SK-N-SH (cell line): ENCODE results near the gene PTGR3. TPM values are rescaled to one million over a fixed set of nuclear protein-coding genes. Genes with fewer than 3 reads are reported as not detected.

ENCODE experiments used
- CTCF ChIA-PET: fragments of 300-600, 350-600 bp; formaldehyde crosslinking; extraction: SDS; loops from one replicate; lab custom pipeline; 2021; lab: Yijun Ruan, JAX
- POLR2A ChIA-PET: fragments of 350-600 bp; sonication (Branson Sonifier 250); formaldehyde crosslinking; extraction: SDS; loops from one replicate; lab custom pipeline; 2020; ENCODE audit warnings: antibody characterized with exemption, inconsistent platforms; lab: Yijun Ruan, JAX
- DNase-seq: peaks from one replicate; pipeline ENCODE4 v3.0.0; 2012
- H2AFZ ChIP-seq: fragments of 200-600 bp; sonication (generic); 2 replicates; pipeline ENCODE4 v1.8.1; 2016; ENCODE audit warnings: antibody characterized with exemption, mild to moderate bottlenecking, low read depth
- H3F3A ChIP-seq: fragments of 200-600 bp; sonication (generic); replicated peaks from 2 replicates; pipeline ENCODE3; 2016; ENCODE audit warnings: antibody characterized with exemption, mild to moderate bottlenecking; ENCODE audit not compliant: insufficient read depth
- H3K27ac ChIP-seq, 2 experiments: fragments of 200-500 bp in 1 of 2; fragments of 200-600 bp in 1 of 2; sonication (Bioruptor generic) in 1 of 2; sonication (generic), shearing (Covaris generic) in 1 of 2; 2 replicates each; pipeline versions ENCODE4 v1.5.1 to v1.6.1; 2014 to 2016; ENCODE audit warnings: low read depth in 2 of 2, inconsistent platforms in 1 of 2, low read length in 1 of 2, mild to moderate bottlenecking in 1 of 2, mixed read lengths in 1 of 2
- H3K27me3 ChIP-seq: fragments of 200-600 bp; sonication (generic), shearing (Covaris generic); 2 replicates; pipeline ENCODE4 v1.6.1; 2016; ENCODE audit warnings: mixed run types; ENCODE audit not compliant: insufficient read depth
- H3K36me3 ChIP-seq, 2 experiments: fragments of 200-500 bp in 1 of 2; fragments of 200-600 bp in 1 of 2; sonication (Bioruptor generic) in 1 of 2; sonication (generic) in 1 of 2; replicated peaks in 1 of 2; 2 replicates each; pipeline versions ENCODE3 to v1.5.1; 2014 to 2016; ENCODE audit warnings: low read length in 1 of 2, mild to moderate bottlenecking in 1 of 2; ENCODE audit not compliant: insufficient read depth in 2 of 2, control insufficient read depth in 1 of 2
- H3K4me1 ChIP-seq, 2 experiments: fragments of 200-500 bp in 1 of 2; fragments of 200-600 bp in 1 of 2; sonication (Bioruptor generic) in 1 of 2; sonication (generic), shearing (Covaris generic) in 1 of 2; 2 replicates each; pipeline versions ENCODE4 v1.5.1 to v1.6.1; 2014 to 2016; ENCODE audit warnings: low read depth in 1 of 2, low read length in 1 of 2, mixed run types in 1 of 2; ENCODE audit not compliant: insufficient read depth in 2 of 2, control insufficient read depth in 1 of 2
- H3K4me2 ChIP-seq: fragments of 200-600 bp; sonication (generic), shearing (Covaris generic); 2 replicates; pipeline ENCODE4 v1.6.1; 2017; ENCODE audit warnings: mixed run types
- H3K4me3 ChIP-seq, 2 experiments: fragments of 200-500 bp in 1 of 2; fragments of 200-600 bp in 1 of 2; sonication (Bioruptor generic) in 1 of 2; sonication (generic), shearing (Covaris generic) in 1 of 2; 2 replicates each; pipeline versions ENCODE4 v1.5.1 to v1.8.1; 2014 to 2016; ENCODE audit warnings: low read depth in 2 of 2, inconsistent platforms in 1 of 2, low read length in 1 of 2, mild to moderate bottlenecking in 1 of 2, mixed read lengths in 1 of 2, moderate library complexity in 1 of 2
- H3K79me2 ChIP-seq: fragments of 200-600 bp; sonication (generic); 2 replicates; pipeline ENCODE4 v1.8.1; 2017; ENCODE audit warnings: mild to moderate bottlenecking; ENCODE audit not compliant: insufficient read depth
- H3K9ac ChIP-seq: fragments of 200-600 bp; sonication (generic); 2 replicates; pipeline ENCODE4 v1.6.1; 2017; ENCODE audit warnings: mixed run types
- H3K9me2 ChIP-seq: fragments of 200-600 bp; sonication (generic); 2 replicates; pipeline ENCODE4 v1.6.1; 2017; ENCODE audit warnings: mixed run types
- H3K9me3 ChIP-seq: fragments of 200-600 bp; sonication (generic); 2 replicates; pipeline ENCODE4 v1.6.1; 2017; ENCODE audit warnings: mixed run types, mild to moderate bottlenecking, moderate library complexity
- H4K20me1 ChIP-seq: fragments of 200-600 bp; sonication (generic); 2 replicates; pipeline ENCODE4 v1.6.1; 2017; ENCODE audit warnings: mild to moderate bottlenecking, mixed run types; ENCODE audit not compliant: insufficient read depth
- ELF1 ChIP-seq: IDR thresholded peaks from 2 replicates; pipeline ENCODE4 v1.4.0; 2012
- EZH2phosphoT487 ChIP-seq: fragments of 200-600 bp; sonication (generic); IDR thresholded peaks from 2 replicates; pipeline ENCODE4 v1.6.1; 2017; ENCODE audit warnings: low read depth, mixed run types, mild to moderate bottlenecking, antibody characterized with exemption, moderate library complexity, borderline replicate concordance
- FOSL2 ChIP-seq: IDR thresholded peaks from 2 replicates; pipeline ENCODE4 v1.4.0; 2012; ENCODE audit warnings: low read depth, mild to moderate bottlenecking, moderate library complexity, borderline replicate concordance
- FOXJ3 ChIP-seq: sonication (generic); formaldehyde crosslinking; IDR thresholded peaks from 2 replicates; pipeline ENCODE4 v1.5.1; 2020; ENCODE audit warnings: mild to moderate bottlenecking, missing genetic modification reagents
- FOXM1 ChIP-seq: IDR thresholded peaks from 2 replicates; pipeline ENCODE4 v1.4.0; 2012; ENCODE audit warnings: low read depth, mild to moderate bottlenecking
- GATA2 ChIP-seq: sonication (generic); formaldehyde crosslinking; IDR thresholded peaks from 2 replicates; pipeline ENCODE4 v1.5.0; 2020; ENCODE audit warnings: mild to moderate bottlenecking, missing genetic modification reagents
- MXI1 ChIP-seq: IDR thresholded peaks from 2 replicates; pipeline ENCODE4 v1.6.1; 2012; ENCODE audit warnings: mild to moderate bottlenecking, low read depth, low read length, improper control_type of control experiment
- POLR2AphosphoS5 ChIP-seq: IDR thresholded peaks from 2 replicates; pipeline ENCODE4 v1.6.1; 2012; ENCODE audit warnings: low read depth, low read length
- RAD21 ChIP-seq: IDR thresholded peaks from 2 replicates; pipeline ENCODE4 v1.6.1; 2012; ENCODE audit warnings: mild to moderate bottlenecking, low read length
- RCOR1 ChIP-seq: fragments of 150-350 bp; IDR thresholded peaks from 2 replicates; pipeline ENCODE4 v1.6.1; 2017; ENCODE audit warnings: antibody characterized with exemption, low read length
- RXRA ChIP-seq: IDR thresholded peaks from 2 replicates; pipeline ENCODE4 v1.4.0; 2012; ENCODE audit warnings: low read depth, mild to moderate bottlenecking, borderline replicate concordance
- TCF12 ChIP-seq: IDR thresholded peaks from 2 replicates; pipeline ENCODE4 v1.4.0; 2012
- TEAD4 ChIP-seq: IDR thresholded peaks from 2 replicates; pipeline ENCODE4 v1.4.0; 2012; ENCODE audit warnings: mild to moderate bottlenecking, borderline replicate concordance; ENCODE audit not compliant: insufficient read depth
- USF1 ChIP-seq: IDR thresholded peaks from 2 replicates; pipeline ENCODE4 v1.4.0; 2012; ENCODE audit warnings: low read depth, borderline replicate concordance
- YY1 ChIP-seq: IDR thresholded peaks from 2 replicates; pipeline ENCODE4 v1.4.0; 2012; ENCODE audit warnings: low read depth, mild to moderate bottlenecking
- ZBTB33 ChIP-seq: IDR thresholded peaks from 2 replicates; pipeline ENCODE4 v1.4.0; 2012; ENCODE audit warnings: low read depth, borderline replicate concordance
- WGBS: methylation state at CpG from one replicate; pipeline ENCODE4 v1.1.6; 2017; ENCODE audit warnings: low lambda C conversion rate; 5-methylcytosine and 5-hydroxymethylcytosine counted together
- polyA plus RNA-seq, 3 experiments: library from polyadenylated mRNA; depleted of rRNA; stranded (reverse); fragments of >200 nt; gene quantifications; 2 replicates each; pipeline ENCODE4 v1.2.3, GENCODE V29; 2012

PTGR3 gene
- polyA plus RNA-seq, 1 of the 3 experiments (the other 2 are of a cell fraction), result 20.7 TPM

GRCh38 chr18:75201282-75202270 lies 7.4 kb downstream of the PTGR3 start:
- ChIA-PET POLR2A (no interaction called here), CTCF (no interaction called here)
- Histone ChIP-seq H3K9me3 (no peaks in the 10 kb centered on the region), H3K9ac (no peak overlapping the region), H3F3A (no peaks in the 10 kb centered on the region), H3K4me3 (no peak overlapping the region), H3K79me2 (peaks cover 63% of the 10 kb centered on the region), H3K36me3 (peaks cover 15 to 20% of the 10 kb centered on the region in 2 experiments), H3K9me2 (no peaks in the 10 kb centered on the region), H3K4me2 (no peak overlapping the region), H2AFZ (no peak overlapping the region), H3K27ac (peak overlapping the region; percentile 12 to 89), H3K27me3 (no peaks in the 10 kb centered on the region), H3K4me1 (peaks cover 30 to 66% of the 10 kb centered on the region in 2 experiments), H4K20me1 (peaks cover 5% of the 10 kb centered on the region)
- 91% methylated on average over 18 of the region's 18 CpGs for WGBS
- TF ChIP-seq USF1, result no peak
- no peak for TF ChIP-seq FOSL2
- no peak for TF ChIP-seq TEAD4
- no peak for TF ChIP-seq RCOR1
- no peak for TF ChIP-seq MXI1
- TF ChIP-seq POLR2AphosphoS5, result no peak
- no peak for TF ChIP-seq ZBTB33
- TF ChIP-seq RXRA, result no peak
- no peak for TF ChIP-seq TCF12
- no peak for TF ChIP-seq FOXM1
- no peak for TF ChIP-seq RAD21
- TF ChIP-seq ELF1, result no peak
- TF ChIP-seq YY1, result no peak
- no peak for TF ChIP-seq FOXJ3 (CRISPR knock-in tag)
- TF ChIP-seq GATA2 (CRISPR knock-in tag), result no peak
- no peak for TF ChIP-seq EZH2phosphoT487
- no peak for DNase-seq
